Calu3 (cell line): ENCODE results near the gene TDRD7. TPM values are rescaled to one million over a fixed set of nuclear protein-coding genes. Genes with fewer than 3 reads are reported as not detected.
A peak's percentile ranks its signal among the peaks of the same experiment; 100 is the strongest.

Experiments
- BruUV-seq: library from RNA; stranded (reverse); fragments of 400-500 nt; replicated peaks from 2 replicates; lab custom pipeline; 2021; lab: Mats Ljungman, UMichigan
- CTCF ChIA-PET: fragments of 300-600 bp; sonication (Branson Sonifier 250); formaldehyde crosslinking; loops from one replicate; lab custom pipeline; 2022; ENCODE audit warnings: antibody characterized with exemption; lab: Charles Lee
- DNase-seq: peaks from one replicate; pipeline ENCODE4 v3.0.0; 2022
- H3K27ac Mint-ChIP-seq: one replicate; pipeline ENCODE4 v1.8.0; 2022; ENCODE audit warnings: mixed read lengths; ENCODE audit not compliant: unreplicated experiment
- H3K27me3 Mint-ChIP-seq: one replicate; pipeline ENCODE4 v1.8.0; 2022; ENCODE audit warnings: mixed read lengths; ENCODE audit not compliant: unreplicated experiment
- H3K36me3 Mint-ChIP-seq: one replicate; pipeline ENCODE4 v1.8.0; 2022; ENCODE audit warnings: mild to moderate bottlenecking, moderate library complexity, mixed read lengths; ENCODE audit not compliant: insufficient read depth, unreplicated experiment
- H3K4me1 Mint-ChIP-seq: one replicate; pipeline ENCODE4 v1.8.0; 2022; ENCODE audit warnings: mild to moderate bottlenecking, low read depth, mixed read lengths; ENCODE audit not compliant: unreplicated experiment
- H3K4me3 Mint-ChIP-seq: one replicate; pipeline ENCODE4 v1.8.0; 2022; ENCODE audit warnings: mild to moderate bottlenecking, low read depth, moderate library complexity, mixed read lengths; ENCODE audit not compliant: unreplicated experiment
- H3K9me3 Mint-ChIP-seq: one replicate; pipeline ENCODE4 v1.8.0; 2022; ENCODE audit warnings: low read depth, mixed read lengths; ENCODE audit not compliant: unreplicated experiment
- intact Hi-C: fragments of 100-400 bp; cut with micrococcal nuclease; formaldehyde crosslinking; loops from one replicate; pipeline ENCODE4 v1.10.0; 2022; ENCODE audit not compliant: unreplicated experiment
- total RNA-seq: library from RNA; stranded (reverse); gene quantifications from 2 replicates; pipeline ENCODE4 v1.2.3, GENCODE V29; 2022
- TF ChIP-seq, protein P1 (sequence below): fragments of 200-600 bp; IDR thresholded peaks from one replicate; pipeline ENCODE4 v1.8.0; 2022; ENCODE audit warnings: antibody characterized with exemption; ENCODE audit not compliant: unreplicated experiment

Gene TDRD7
- total RNA-seq, 1 experiment from 2014 or later = 15.5 TPM

DNA sequence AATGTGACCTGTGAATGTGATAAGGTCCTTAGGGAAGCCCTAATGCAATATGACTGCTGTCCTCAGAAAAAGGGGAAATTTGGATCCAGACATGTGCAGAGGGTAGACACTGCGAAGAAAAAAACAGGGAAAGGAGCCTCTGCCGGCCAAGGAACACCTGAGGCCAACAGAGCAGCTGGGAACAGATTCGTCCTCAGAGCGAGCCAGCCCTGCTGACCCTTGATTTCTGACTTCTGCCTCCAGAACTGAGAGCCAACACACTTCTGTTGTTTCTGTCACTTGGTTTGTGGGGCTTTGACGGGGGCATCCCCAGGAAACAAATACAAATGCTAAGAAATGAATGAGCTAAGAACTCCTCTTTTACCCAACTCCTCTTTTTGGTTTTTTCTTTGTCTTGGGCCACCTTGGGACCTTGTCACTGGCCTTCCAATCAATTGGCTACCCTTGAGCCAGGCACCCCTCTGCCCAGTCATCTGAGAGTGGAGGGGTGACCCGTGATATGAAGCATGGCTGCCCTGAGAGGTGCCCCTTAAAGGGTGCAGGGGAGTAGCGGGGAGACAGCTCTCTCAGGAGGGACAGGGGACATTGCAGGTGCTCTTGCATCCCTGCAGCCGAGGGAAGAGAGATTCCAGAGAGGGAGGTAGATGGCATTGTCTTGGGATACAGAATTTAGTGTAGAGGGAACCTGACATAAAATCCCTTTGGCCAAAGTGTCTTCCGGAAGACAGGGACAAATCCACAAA is 106.4 kb downstream of the TDRD7 start:
- Mint-ChIP-seq H3K36me3 (no peaks in the 10 kb centered on the region), H3K4me3 (no peak overlapping the region), H3K27me3 (peaks cover 20% of the 10 kb centered on the region), H3K9me3 (no peaks in the 10 kb centered on the region), H3K27ac (no peak overlapping the region), H3K4me1 (no peaks in the 10 kb centered on the region)
- no TSS peak for BruUV-seq
- intact Hi-C loops = no loop called here
- DNase-seq = no peak
- CTCF ChIA-PET = interaction anchor here (1.0 to 1.3 kb wide), 2 partner anchors 11 to 16 kb away, joined by 3 read pairs; no protein-coding TSS in a partner anchor
- TF ChIP-seq, protein P1, sequence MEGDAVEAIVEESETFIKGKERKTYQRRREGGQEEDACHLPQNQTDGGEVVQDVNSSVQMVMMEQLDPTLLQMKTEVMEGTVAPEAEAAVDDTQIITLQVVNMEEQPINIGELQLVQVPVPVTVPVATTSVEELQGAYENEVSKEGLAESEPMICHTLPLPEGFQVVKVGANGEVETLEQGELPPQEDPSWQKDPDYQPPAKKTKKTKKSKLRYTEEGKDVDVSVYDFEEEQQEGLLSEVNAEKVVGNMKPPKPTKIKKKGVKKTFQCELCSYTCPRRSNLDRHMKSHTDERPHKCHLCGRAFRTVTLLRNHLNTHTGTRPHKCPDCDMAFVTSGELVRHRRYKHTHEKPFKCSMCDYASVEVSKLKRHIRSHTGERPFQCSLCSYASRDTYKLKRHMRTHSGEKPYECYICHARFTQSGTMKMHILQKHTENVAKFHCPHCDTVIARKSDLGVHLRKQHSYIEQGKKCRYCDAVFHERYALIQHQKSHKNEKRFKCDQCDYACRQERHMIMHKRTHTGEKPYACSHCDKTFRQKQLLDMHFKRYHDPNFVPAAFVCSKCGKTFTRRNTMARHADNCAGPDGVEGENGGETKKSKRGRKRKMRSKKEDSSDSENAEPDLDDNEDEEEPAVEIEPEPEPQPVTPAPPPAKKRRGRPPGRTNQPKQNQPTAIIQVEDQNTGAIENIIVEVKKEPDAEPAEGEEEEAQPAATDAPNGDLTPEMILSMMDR = no peak

DNA sequence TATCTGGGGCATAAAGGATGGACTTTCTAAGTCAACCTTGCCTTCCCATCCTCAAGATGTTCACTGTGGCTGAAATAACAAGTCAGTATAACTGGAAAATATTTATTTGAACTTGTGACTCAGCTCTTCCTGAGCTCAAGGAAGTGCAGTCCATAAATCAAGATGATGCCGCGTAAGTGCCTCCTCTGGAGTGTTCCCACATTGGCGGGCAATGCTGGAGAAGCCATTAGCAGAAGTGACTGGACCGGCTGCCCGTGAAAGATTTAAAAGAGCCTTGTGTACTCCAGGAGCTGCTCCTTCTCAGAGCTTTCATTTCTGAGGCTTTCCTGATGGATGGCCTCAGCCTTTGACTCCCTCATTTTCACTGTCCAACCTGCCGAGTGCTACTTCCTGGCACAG is 107.0 kb downstream of the TDRD7 start:
- BruUV-seq = no TSS peak
- TF ChIP-seq, protein P1 = no peak
- Mint-ChIP-seq H3K36me3 (no peaks in the 10 kb centered on the region), H3K27me3 (peaks cover 20% of the 10 kb centered on the region), H3K9me3 (no peaks in the 10 kb centered on the region), H3K4me1 (no peaks in the 10 kb centered on the region), H3K4me3 (no peak overlapping the region), H3K27ac (no peak overlapping the region)
- CTCF ChIA-PET = interaction anchor here (1.3 kb wide), 1 partner anchor 11 kb away, joined by 3 read pairs; no protein-coding TSS in a partner anchor
- peak; percentile 16 for DNase-seq
- intact Hi-C loops = no loop called here

DNA sequence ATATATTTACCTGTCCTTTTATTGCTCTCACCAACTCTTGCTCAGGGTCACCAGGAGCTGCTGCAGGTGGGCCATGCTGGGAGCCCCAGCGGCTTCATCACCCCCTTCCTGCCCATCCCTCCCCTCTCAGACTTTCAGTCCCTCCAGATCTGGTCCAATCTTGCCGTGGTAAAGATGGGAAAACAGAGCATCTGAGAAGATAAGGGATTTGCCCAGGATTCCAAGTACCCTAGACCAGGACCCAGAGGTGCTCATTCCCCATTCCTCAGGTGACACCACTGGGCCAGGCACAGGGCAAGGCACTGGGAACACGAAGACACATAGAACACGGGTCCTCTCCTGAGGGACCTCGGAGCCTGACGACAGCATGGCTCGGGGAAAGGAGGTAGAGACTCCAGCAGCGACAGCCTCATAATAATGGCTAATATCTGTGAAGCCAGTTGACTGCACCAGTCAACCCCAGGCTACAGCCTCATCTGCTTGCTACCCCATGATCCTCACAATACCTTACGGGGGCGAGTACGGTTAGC is 107.6 kb downstream of the TDRD7 start:
- TF ChIP-seq, protein P1 = no peak
- Mint-ChIP-seq H3K36me3 (no peaks in the 10 kb centered on the region), H3K27me3 (peaks cover 20% of the 10 kb centered on the region), H3K4me1 (no peaks in the 10 kb centered on the region), H3K27ac (no peak overlapping the region), H3K9me3 (no peaks in the 10 kb centered on the region), H3K4me3 (no peak overlapping the region)
- intact Hi-C loops = no loop called here
- DNase-seq = no peak
- CTCF ChIA-PET = no interaction called here
- no TSS peak for BruUV-seq

DNA sequence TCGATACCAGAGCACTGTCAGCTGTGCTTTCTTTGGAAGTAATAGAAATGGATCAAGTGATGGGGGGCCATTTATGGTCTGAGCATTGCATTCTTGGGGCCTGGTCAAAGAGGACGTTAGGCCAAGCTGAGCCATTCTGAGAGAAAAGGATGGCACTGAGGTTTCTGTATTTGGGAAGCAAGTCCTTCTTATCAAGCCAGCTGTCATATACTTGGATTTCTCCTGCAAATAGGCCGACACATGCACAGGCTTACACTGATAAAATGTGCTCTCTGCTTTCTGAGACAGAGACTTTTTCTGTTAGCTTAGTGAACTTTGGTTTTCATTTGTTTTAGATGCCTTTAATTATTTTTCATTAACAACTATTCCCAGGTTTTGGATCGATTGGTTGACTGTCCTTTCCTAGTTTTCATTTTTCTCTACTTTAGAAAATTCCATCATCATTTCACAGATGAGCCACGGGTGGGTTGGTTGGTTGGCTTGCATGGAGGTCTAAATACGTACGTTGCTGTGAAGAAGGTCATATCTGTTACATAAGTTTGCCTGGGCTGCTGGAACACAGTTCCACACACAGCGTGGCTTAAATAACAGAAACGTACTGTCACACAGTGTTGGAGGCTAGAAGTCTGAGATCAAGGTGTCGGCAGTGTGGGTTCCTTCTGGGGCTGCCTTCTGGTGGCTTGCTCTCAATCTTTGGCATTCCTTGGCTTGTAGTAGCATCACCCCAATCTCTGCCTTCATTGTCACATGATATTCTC is 109.9 kb downstream of the TDRD7 start:
- H3K36me3 Mint-ChIP-seq = no peaks in the 10 kb centered on the region
- DNase-seq = no peak
- H3K4me3 Mint-ChIP-seq = no peak overlapping the region
- no peak overlapping the region for H3K27ac Mint-ChIP-seq
- no peaks in the 10 kb centered on the region for H3K9me3 Mint-ChIP-seq
- CTCF ChIA-PET = no interaction called here
- H3K4me1 Mint-ChIP-seq = no peaks in the 10 kb centered on the region
- TF ChIP-seq, protein P1 = no peak
- intact Hi-C loops = no loop called here
- peaks cover 5% of the 10 kb centered on the region for H3K27me3 Mint-ChIP-seq
- no TSS peak for BruUV-seq
